Activated CD8-positive, alpha-beta memory T cell treated with anti-CD3 and anti-CD28 coated beads, Interleukin-2, amount 50 U/mL, for 1 hour (primary cell): ENCODE results near the gene NOC4L.

Source experiments
- DNase-seq: peaks from one replicate; pipeline ENCODE4 v3.0.0-alpha.2; 2020; ENCODE audit errors: extremely low read depth

NOC4L gene

DNA sequence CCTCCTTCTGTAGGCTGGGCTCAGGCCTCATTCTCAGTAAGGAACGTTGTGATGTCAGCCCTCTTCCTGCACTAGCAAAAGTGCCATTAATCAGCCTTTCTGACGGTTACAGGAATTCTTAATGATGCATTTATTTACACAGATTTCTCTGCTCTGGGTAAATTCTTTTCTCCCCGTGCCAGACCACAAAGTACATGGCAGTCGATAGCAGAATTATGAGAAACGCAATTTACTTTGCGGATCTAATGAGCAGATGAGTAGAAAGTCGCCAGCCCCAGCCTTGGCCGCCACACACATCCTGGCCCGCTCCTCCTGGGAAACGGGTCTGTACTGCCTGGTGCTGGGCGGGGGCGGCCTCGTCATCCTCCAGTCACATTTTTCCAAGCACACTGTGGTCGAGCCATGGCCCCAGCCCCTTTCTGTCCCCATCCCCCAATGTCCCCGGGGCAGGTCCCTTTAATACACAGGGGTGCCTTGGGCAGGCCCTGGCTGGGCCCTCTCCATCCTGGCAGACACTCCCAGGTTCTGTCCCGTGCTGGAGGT is 25.9 kb downstream of the NOC4L start:
- DNase-seq, result no peak

GRCh38 chr12:132170637-132171292 is 26.5 kb downstream of the NOC4L start:
- DNase-seq, result no peak

- no peak for DNase-seq
Observed at GRCh38 chr12:132171293-132171967, 27.2 kb downstream of the NOC4L start.

DNA sequence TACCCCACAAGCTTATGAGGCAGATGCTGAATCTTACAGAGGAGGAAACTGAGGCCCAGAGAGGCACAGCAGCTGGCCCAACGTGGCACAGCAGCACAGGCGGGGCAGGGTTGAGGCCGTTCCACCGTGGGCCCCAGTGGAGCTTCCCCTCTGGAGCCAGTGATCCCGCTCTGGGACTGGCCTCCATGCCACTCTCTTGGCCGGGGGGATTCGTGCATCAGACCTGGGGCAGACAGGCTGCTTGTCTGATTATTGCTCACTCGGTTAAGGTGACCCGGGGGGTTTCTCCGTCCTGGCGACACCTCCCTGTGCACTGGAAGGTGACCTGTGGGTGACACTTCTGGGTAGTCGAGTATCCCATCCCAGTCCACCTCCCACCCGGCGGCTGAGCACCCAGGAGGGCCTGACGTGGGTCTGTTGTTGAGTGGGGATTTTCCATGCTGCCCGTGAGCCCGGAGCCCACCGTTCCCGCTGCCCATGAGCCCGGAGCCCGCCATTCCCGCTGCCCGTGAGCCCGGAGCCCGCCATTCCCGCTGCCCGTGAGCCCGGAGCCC is 27.8 kb downstream of the NOC4L start:
- no peak for DNase-seq

DNA sequence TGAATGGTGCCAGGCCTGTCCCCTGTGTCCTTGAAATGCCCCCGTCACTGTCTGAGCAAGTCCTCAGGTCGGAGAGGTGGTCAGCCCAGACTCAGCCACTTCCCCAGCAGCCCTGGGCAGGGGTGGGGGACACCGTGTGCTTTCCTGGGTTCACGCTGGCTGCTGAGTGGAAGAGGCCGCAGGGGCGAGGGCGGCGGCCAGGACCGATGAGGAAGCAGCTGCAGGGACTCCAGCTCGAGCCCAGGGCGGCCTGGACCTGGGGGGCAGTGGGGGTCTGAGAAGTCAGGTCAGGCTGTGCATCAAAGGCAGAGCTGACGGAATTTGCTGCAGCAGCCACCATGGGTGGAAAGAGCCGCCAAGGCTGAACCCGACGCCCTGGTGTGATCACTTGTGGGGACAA is 28.4 kb downstream of the NOC4L start:
- no peak for DNase-seq

- no peak for DNase-seq
Observed at GRCh38 chr12:132173135-132174014, 29.1 kb downstream of the NOC4L start.

DNA sequence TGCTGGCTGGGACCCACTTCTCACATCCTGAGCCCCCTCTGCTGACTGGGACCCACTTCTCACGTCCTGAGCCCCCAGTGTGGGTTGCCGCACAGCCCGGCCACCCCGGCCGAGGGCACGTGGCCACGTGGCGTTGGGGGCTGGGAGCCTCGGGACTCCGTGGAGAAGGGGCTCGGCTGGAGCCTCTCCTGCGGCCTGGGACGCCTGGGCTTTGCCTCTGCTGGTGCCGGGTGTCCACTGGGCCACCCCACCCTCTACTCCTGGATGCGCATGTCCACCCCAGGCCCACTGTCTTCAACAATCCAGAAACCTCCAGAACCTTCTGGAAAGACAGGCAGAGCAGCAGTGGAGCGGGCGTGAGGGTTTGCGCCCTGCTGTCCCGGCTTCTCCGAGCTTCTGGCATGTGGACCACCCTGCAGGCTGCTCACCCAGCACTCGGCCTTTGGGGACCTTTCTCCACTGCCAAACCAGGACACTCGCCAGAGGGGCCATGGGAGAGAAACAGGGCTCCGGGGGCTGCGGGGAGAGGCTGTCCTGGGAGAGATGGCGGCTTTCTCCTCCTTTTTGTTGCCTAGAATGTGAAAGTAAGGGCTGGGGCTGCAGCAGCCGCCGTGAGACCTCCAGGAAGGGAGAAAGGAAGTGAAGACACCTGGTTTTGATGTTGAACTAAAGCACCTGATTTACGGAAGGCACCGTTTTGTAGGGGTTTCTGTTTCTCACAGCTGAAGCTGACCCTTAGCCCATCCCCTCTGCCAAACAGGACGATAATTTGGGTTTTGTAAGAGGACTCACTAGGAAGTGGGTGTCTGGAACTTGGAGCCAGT is 30.0 kb downstream of the NOC4L start:
- DNase-seq, result no peak

GRCh38 chr12:132174839-132175490 is 30.7 kb downstream of the NOC4L start:
- DNase-seq, result no peak

DNA sequence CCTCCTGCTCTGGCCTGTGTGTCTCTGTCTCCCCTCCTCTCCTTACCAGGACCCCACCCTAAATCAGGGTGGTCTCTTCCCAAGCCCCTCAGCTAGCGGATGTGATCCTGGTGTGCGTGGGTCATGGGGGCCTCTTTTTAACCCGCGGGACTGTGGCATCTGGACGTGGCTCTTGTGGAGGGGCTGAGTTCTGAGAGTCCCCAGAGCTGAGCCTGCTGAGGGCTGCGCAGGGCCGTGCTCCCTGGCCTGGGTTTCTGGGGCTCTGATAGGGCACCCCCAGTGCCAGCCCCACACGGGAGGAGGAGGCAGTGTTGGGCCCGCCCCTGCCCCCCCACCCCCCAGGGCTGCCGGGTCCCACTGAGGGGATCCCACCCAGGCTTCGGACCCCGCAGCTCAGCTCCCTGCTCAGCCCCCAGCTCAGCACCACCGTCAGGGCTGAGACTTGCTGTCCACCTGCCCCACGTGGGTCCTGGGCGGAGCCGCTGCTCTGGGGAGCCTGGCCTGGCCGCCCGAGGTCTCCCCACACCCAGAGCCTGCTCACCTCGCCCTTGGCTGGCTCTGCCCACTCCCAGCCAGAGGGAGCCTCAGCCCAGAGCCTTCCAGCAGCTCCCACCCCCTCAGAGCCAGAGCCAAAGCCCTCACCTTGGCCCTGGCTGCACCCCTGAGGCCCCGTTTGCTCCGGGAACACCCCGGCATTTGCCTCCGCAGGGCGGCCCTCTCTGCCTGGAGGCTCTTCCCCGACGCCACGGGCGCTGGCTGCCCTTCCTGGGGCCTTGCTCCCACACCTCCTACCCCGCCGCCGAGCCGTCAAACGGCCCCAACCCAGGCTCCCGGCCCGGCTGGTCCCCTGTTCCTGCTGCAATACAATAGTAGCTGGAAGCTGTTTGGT is 31.5 kb downstream of the NOC4L start:
- DNase-seq, result no peak

- no peak for DNase-seq
Observed at GRCh38 chr12:132176385-132176919, 32.2 kb downstream of the NOC4L start.

GRCh38 chr12:132176920-132177551 is 32.8 kb downstream of the NOC4L start:
- no peak for DNase-seq

GRCh38 chr12:132178316-132178715 is 34.1 kb downstream of the NOC4L start:
- DNase-seq, result no peak

DNA sequence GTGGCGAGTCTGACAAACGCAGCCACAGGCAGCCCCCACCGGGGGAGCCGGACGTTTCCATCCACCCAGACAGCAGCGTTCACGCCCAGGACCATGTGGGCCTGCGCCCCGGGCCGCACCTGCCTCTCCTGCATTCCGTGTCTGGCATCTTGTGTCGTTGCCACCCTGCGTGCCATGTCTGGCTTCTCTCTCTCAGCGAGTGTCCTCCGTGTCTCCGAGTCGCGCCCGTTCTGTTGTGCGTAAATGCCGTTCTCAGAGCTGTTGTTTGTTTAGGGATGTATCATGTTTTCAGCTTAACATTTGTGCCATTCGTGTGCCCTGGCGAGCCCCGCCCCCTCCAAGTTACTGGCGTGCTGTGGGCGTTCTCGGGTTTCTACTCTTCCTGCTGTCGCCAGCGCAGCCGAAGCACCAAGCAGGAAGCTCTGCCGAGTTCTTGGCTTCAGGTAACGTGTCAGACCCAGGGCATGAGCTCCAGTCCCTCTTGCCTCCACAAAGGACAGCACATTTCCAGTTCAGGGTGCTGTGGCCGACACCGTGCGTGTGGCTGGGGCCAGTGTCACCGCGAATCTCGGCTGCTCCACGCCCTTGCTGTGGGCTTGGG is 34.6 kb downstream of the NOC4L start:
- DNase-seq, result no peak

- no peak for DNase-seq
Observed at GRCh38 chr12:132179431-132180362, 35.4 kb downstream of the NOC4L start.

DNA sequence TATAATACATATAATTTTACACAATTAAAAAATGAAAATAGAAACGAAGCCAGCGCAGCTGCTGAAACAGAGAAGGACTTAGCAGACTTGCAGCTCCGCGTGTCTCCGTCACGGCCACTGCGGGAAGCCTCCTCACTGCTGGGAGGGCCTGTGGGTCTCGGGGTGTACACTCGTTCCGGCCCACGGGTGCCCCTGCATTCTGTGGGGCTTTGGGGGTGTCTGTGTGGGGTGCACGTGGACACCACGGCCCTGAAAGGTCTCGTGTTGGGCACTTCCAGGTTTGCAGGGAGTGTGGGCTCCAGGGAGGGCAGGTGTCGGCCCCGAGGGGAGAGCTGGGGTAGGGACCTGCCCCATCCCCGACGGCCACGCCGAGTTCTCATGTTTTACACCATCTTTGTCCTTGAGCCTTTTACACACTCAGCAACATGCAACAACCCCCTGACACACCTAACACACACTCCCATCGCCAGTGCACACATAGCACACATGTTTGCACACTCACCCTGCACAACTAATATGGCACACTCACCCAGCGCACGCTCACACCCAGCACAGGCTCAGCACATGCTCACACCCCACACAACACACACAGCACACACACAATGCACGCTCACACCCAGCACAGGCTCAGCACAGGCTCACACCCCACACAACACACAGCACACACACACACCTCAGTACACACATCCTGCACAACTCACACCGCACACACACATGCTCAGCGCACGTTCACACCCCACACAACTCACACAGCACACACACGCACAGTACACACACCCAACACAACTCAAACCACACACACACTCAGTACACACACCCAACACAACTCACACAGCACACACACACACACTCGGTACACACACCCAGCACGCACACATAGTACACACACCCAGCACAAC is 36.6 kb downstream of the NOC4L start:
- DNase-seq, result no peak

DNA sequence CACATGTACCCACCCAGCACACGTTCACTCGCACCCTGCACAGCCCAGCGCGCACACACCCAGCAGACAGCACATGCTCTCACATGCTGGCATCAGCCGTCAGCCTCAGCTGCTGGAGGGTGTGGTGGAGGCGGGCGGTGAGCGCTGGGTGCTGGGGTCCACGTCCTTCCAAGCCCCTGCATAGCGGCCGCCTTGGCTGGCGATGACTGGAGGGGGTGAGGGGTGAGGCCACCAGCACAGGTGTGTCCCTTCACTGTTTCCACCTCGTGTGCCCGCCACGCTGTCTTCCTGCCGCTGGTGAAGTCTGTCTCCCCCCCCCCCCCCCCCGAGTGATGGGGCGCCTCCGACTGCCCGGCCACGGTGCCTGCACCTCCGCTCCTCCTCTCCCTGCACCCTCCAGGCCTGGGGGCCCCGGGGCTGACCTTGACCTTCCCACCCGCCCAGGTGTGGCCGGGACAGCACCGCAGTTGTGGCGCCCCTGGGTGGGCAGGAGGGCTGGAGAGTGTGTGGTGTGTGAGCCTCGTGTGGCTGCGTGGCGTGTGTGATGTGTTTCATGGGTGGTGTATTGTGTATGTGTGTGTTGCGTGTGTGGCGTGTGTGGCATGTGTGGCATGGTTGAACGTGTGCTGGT is 37.4 kb downstream of the NOC4L start:
- no peak for DNase-seq
